ENCODE measurements around the gene TOMM40. TPM values are rescaled to one million over a fixed set of nuclear protein-coding genes. Genes with fewer than 3 reads are reported as not detected.

Gene TOMM40
- total and polyA plus RNA-seq, 9 of the 15 experiments (the other 6 are each of a cell fraction or from before 2014, with no cell fraction given) = 0.89 to 290 (median 160) TPM

- Histone ChIP-seq H3K4me1 (replicated peaks in 1 of 2; ENCODE audit: control insufficient read depth in 2 of 2, insufficient read depth in 2 of 2, low read length in 2 of 2) (peaks cover 41 to 75% of the 10 kb centered on the region in 2 experiments), H3K4me2 (ENCODE audit: insufficient read depth, low read length) (peak overlapping the region; percentile 93), H2AFZ (ENCODE audit: low read depth, low read length) (no peak overlapping the region), H3K9me3 (replicated peaks; ENCODE audit: control insufficient read depth, insufficient read depth, low read depth, low read length) (no peaks in the 10 kb centered on the region), H3K79me2 (ENCODE audit: control insufficient read depth, insufficient read depth, low read length) (peaks cover 72% of the 10 kb centered on the region), H3K9ac (ENCODE audit: insufficient read depth in 1 of 2, low read depth in 2 of 2, low read length in 2 of 2) (peak overlapping the region; percentile 79 to 93), H3K9me1 (ENCODE audit: control insufficient read depth, insufficient read depth, low read length) (peaks cover 12% of the 10 kb centered on the region), H3K4me3 (peak overlapping the region; percentile 92), H4K20me1 (replicated peaks; ENCODE audit: control insufficient read depth, insufficient read depth, low read length) (peaks cover 28% of the 10 kb centered on the region), H3K36me3 (ENCODE audit: control insufficient read depth, insufficient read depth, low read length) (peaks cover 8% of the 10 kb centered on the region; the same call in 1 of the 3 replicates), H3K27ac (ENCODE audit: extremely low read depth, low read depth, low read length) (peak overlapping the region; percentile 97), H3K27me3 (ENCODE audit: control insufficient read depth in 2 of 2, insufficient read depth in 2 of 2, low read length in 2 of 2) (no peaks in the 10 kb centered on the region)
- intact Hi-C loops (cut with micrococcal nuclease) = loop anchor here (5.0 kb wide), 1 partner anchor 277 kb away; no protein-coding TSS in a partner anchor
- 10% methylated on average over 12 of the region's 18 CpGs for WGBS (ENCODE audit: insufficient coverage, low coverage, missing lambda C conversion rate)
- no peak for ATAC-seq
- peak in 3 of 4 experiments; percentile 40 to 60 (median 52) for DNase-seq (ENCODE audit: extremely low read depth in 1 of 4, low spot score in 3 of 4)
- in situ Hi-C loops (cut with MboI) = no loop called here
- ChIA-PET CTCF (ENCODE audit: low intra/inter-chr PET ratio) (no interaction called here), POLR2A (interaction anchor here (0.6 to 1.6 kb wide), 10 partner anchors 8 to 149 kb away, joined by 3 to 7 read pairs (median 4); partner anchors contain the start of gene TOMM40)
- no TSS peak for BruUV-seq (replicated peaks)
- FAIRE-seq = no peak
- TF ChIP-seq TFAP4 (CRISPR knock-in tag; IDR thresholded peaks at IDR 0.05; ENCODE audit: borderline replicate concordance) = 0 out of 2 replicates have a peak, but pooled peaks have one; percentile 49
- no peak for TF ChIP-seq ZNF586 (CRISPR knock-in tag; conservative IDR thresholded peaks at IDR 0.05)
- no peak for TF ChIP-seq HCFC1 (IDR thresholded peaks at IDR 0.05; ENCODE audit: low read depth, low read length)
- no peak for TF ChIP-seq ZBTB49 (CRISPR knock-in tag; IDR thresholded peaks at IDR 0.05; ENCODE audit: borderline replicate concordance)
- no peak for TF ChIP-seq ZNF780A (CRISPR knock-in tag; IDR thresholded peaks at IDR 0.05)
- TF ChIP-seq NR3C1 (CRISPR knock-in tag; IDR thresholded peaks at IDR 0.05) = no peak
- TF ChIP-seq, protein P1, sequence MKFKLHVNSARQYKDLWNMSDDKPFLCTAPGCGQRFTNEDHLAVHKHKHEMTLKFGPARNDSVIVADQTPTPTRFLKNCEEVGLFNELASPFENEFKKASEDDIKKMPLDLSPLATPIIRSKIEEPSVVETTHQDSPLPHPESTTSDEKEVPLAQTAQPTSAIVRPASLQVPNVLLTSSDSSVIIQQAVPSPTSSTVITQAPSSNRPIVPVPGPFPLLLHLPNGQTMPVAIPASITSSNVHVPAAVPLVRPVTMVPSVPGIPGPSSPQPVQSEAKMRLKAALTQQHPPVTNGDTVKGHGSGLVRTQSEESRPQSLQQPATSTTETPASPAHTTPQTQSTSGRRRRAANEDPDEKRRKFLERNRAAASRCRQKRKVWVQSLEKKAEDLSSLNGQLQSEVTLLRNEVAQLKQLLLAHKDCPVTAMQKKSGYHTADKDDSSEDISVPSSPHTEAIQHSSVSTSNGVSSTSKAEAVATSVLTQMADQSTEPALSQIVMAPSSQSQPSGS (CRISPR knock-in tag; IDR thresholded peaks at IDR 0.05) = no peak
- TF ChIP-seq NR1H2 (CRISPR knock-in tag; IDR thresholded peaks at IDR 0.05) = no peak
- TF ChIP-seq NCOA1 (IDR thresholded peaks at IDR 0.05; ENCODE audit: low read depth) = no peak
- TF ChIP-seq SMARCA5 (IDR thresholded peaks at IDR 0.05) = no peak
- TF ChIP-seq SFPQ (IDR thresholded peaks at IDR 0.05; ENCODE audit: low read depth, low read length) = no peak
- peak; percentile 54 for TF ChIP-seq RBFOX2 (IDR thresholded peaks at IDR 0.05; ENCODE audit: low read depth, low read length)
- TF ChIP-seq ZEB2 (IDR thresholded peaks at IDR 0.05) = peak; percentile 71
- TF ChIP-seq MITF (IDR thresholded peaks at IDR 0.05) = no peak
Observed at GRCh38 chr19:44848812-44849447, 42.1 kb upstream of the TOMM40 start.

Measured in K562 (cell line).